OCI-LY7 (cell line): ENCODE measurements around the gene LRRC7.

Experiments used
- EZH2phosphoT487 ChIP-seq: fragments of 200-600 bp; sonication (generic); IDR thresholded peaks from 2 replicates; pipeline ENCODE4 v1.6.1; 2018; ENCODE audit warnings: low read depth, borderline replicate concordance, mild to moderate bottlenecking, mixed run types, antibody characterized with exemption, low read length, moderate library complexity, mixed read lengths
- TF ChIP-seq, protein P1 (sequence below): fragments of 200-600 bp; sonication (generic); conservative IDR thresholded peaks from 2 replicates; pipeline ENCODE4 v1.5.1; 2014; ENCODE audit warnings: mild to moderate bottlenecking, antibody characterized with exemption, low read length, moderate library complexity, mixed read lengths

DNA sequence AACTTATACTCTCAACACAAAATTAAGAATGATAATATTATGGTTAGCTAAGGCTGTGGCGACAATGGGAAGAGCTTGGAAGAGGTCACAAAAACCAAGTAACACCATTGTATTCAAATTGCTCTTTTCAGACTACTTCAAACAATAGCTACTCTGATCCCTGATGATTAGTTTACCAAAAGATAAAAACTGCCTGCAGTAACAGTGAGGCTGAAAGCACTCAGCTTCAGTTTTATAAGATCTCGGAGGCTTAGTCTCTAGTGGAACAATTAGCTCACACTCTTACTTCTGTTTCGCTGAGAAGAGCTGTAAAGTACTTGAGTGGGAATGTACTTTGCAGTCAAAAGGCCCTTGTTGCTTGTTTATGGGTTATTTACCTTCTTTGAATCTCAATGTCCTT lies 278.5 kb downstream of the LRRC7 start:
- TF ChIP-seq, protein P1, sequence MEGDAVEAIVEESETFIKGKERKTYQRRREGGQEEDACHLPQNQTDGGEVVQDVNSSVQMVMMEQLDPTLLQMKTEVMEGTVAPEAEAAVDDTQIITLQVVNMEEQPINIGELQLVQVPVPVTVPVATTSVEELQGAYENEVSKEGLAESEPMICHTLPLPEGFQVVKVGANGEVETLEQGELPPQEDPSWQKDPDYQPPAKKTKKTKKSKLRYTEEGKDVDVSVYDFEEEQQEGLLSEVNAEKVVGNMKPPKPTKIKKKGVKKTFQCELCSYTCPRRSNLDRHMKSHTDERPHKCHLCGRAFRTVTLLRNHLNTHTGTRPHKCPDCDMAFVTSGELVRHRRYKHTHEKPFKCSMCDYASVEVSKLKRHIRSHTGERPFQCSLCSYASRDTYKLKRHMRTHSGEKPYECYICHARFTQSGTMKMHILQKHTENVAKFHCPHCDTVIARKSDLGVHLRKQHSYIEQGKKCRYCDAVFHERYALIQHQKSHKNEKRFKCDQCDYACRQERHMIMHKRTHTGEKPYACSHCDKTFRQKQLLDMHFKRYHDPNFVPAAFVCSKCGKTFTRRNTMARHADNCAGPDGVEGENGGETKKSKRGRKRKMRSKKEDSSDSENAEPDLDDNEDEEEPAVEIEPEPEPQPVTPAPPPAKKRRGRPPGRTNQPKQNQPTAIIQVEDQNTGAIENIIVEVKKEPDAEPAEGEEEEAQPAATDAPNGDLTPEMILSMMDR: no peak
- TF ChIP-seq EZH2phosphoT487: no peak
